Measurements from ENCODE around the gene ADGRL2.

ADGRL2 gene

GRCh38 chr1:81982523-81982922 is 181.8 kb downstream of the ADGRL2 start:
- DNase-seq (ENCODE audit: low read depth, low spot score): no peak

GRCh38 chr1:81989524-81989923 is 188.8 kb downstream of the ADGRL2 start:
- DNase-seq (ENCODE audit: low read depth, low spot score): no peak

- no peak for DNase-seq (ENCODE audit: low read depth, low spot score)
Observed at GRCh38 chr1:81990241-81990640, 189.5 kb downstream of the ADGRL2 start.

- no peak for DNase-seq (ENCODE audit: low read depth, low spot score)
Observed at GRCh38 chr1:81998165-81998564, 197.4 kb downstream of the ADGRL2 start.

GRCh38 chr1:81999364-81999763 is 198.6 kb downstream of the ADGRL2 start:
- DNase-seq (ENCODE audit: low read depth, low spot score): no peak

- DNase-seq (ENCODE audit: low read depth, low spot score): no peak
Observed at GRCh38 chr1:82000221-82000620, 199.5 kb downstream of the ADGRL2 start.

GRCh38 chr1:82001345-82001744 is 200.6 kb downstream of the ADGRL2 start:
- no peak for DNase-seq (ENCODE audit: low read depth, low spot score)

GRCh38 chr1:82007804-82008203 is 207.1 kb downstream of the ADGRL2 start:
- no peak for DNase-seq (ENCODE audit: low read depth, low spot score)

- no peak for DNase-seq (ENCODE audit: low read depth, low spot score)
Observed at GRCh38 chr1:82013702-82014101, 213.0 kb downstream of the ADGRL2 start.

GRCh38 chr1:82015444-82015843 is 214.7 kb downstream of the ADGRL2 start:
- no peak for DNase-seq (ENCODE audit: low read depth, low spot score)

GRCh38 chr1:82018319-82018718 is 217.6 kb downstream of the ADGRL2 start:
- DNase-seq (ENCODE audit: low read depth, low spot score): no peak

GRCh38 chr1:82019508-82019907 is 218.8 kb downstream of the ADGRL2 start:
- DNase-seq (ENCODE audit: low read depth, low spot score): no peak

- no peak for DNase-seq (ENCODE audit: low read depth, low spot score)
Observed at GRCh38 chr1:82030830-82031229, 230.1 kb downstream of the ADGRL2 start.

- DNase-seq (ENCODE audit: low read depth, low spot score): no peak
Observed at GRCh38 chr1:82032068-82032467, 231.3 kb downstream of the ADGRL2 start.

GRCh38 chr1:82034812-82035211 is 234.1 kb downstream of the ADGRL2 start:
- DNase-seq (ENCODE audit: low read depth, low spot score): no peak

All from smooth muscle cell of the brain vasculature (primary cell).